IMR-90 (cell line): Measurements from ENCODE around the gene TRIM38. TPM values are rescaled to one million over a fixed set of nuclear protein-coding genes. Genes with fewer than 3 reads are reported as not detected.

Experiments used
- ATAC-seq: fragments of 200-7000 bp; cut with Tn5 transposase; 2 replicates; pipeline ENCODE4 v1.9.1; 2020; ENCODE audit warnings: low read depth, mild to moderate bottlenecking, moderate library complexity
- BruUV-seq: library from RNA; stranded (reverse); fragments of 400-500 nt; replicated peaks from 2 replicates; lab custom pipeline; 2021; lab: Mats Ljungman, UMichigan
- CTCF ChIA-PET: fragments of 300-600 bp; formaldehyde crosslinking; extraction: SDS; loops from one replicate; lab custom pipeline; 2021; ENCODE audit warnings: antibody characterized with exemption; lab: Yijun Ruan, JAX
- POLR2A ChIA-PET: fragments of 300-600 bp; sonication (Branson Sonifier 250); formaldehyde crosslinking; loops from one replicate; lab custom pipeline; 2022; ENCODE audit warnings: antibody characterized with exemption; ENCODE audit not compliant: unreplicated experiment; lab: Charles Lee
- DNase-seq: peaks from one replicate; pipeline ENCODE4 v3.0.0; 2013
- H2AFZ ChIP-seq: replicated peaks from 2 replicates; pipeline ENCODE3; 2013; ENCODE audit warnings: low read length, mild to moderate bottlenecking; ENCODE audit not compliant: poor library complexity
- H2AK5ac ChIP-seq: 2 replicates; pipeline ENCODE4 v1.6.1; 2013; ENCODE audit warnings: low read depth, low read length, inconsistent platforms
- H2AK9ac ChIP-seq: replicated peaks from 2 replicates; pipeline ENCODE3; 2013; ENCODE audit warnings: mild to moderate bottlenecking, low read depth, low read length, moderate library complexity; ENCODE audit not compliant: poor library complexity
- H2BK120ac ChIP-seq: 2 replicates; pipeline ENCODE4 v1.6.1; 2013; ENCODE audit warnings: low read depth, low read length, inconsistent platforms
- H2BK15ac ChIP-seq: 3 replicates; pipeline ENCODE4 v1.6.1; 2013; ENCODE audit warnings: low read depth, low read length, inconsistent platforms
- H2BK20ac ChIP-seq: 2 replicates; pipeline ENCODE4 v1.6.1; 2013; ENCODE audit warnings: low read depth, mild to moderate bottlenecking, inconsistent platforms, low read length, moderate library complexity
- H2BK5ac ChIP-seq: 2 replicates; pipeline ENCODE4 v1.6.1; 2013; ENCODE audit warnings: mild to moderate bottlenecking, low read depth, low read length, inconsistent platforms; ENCODE audit not compliant: poor library complexity, severe bottlenecking
- H3K14ac ChIP-seq: replicated peaks from 2 replicates; pipeline ENCODE4 v1.6.1; 2013; ENCODE audit warnings: low read depth, low read length, inconsistent platforms
- H3K18ac ChIP-seq: 2 replicates; pipeline ENCODE4 v1.6.1; 2013; ENCODE audit warnings: low read depth, low read length, control low read depth
- H3K23ac ChIP-seq: 2 replicates; pipeline ENCODE4 v1.6.1; 2013; ENCODE audit warnings: low read depth, low read length, inconsistent platforms
- H3K27ac ChIP-seq: 2 replicates; pipeline ENCODE4 v1.5.1; 2013; ENCODE audit warnings: mild to moderate bottlenecking, control low read depth, low read length; ENCODE audit not compliant: insufficient read depth
- H3K27me3 ChIP-seq: 2 replicates; pipeline ENCODE4 v1.6.1; 2013; ENCODE audit warnings: low read length; ENCODE audit not compliant: control insufficient read depth, insufficient read depth
- H3K36me3 ChIP-seq: 2 replicates; pipeline ENCODE4 v1.6.1; 2013; ENCODE audit warnings: low read length, mixed read lengths; ENCODE audit not compliant: control insufficient read depth, insufficient read depth
- H3K4ac ChIP-seq: 2 replicates; pipeline ENCODE4 v1.6.1; 2013; ENCODE audit warnings: low read depth, low read length, inconsistent platforms
- H3K4me1 ChIP-seq: 2 replicates; pipeline ENCODE4 v1.6.1; 2013; ENCODE audit warnings: low read length, mixed read lengths; ENCODE audit not compliant: control insufficient read depth, insufficient read depth
- H3K4me2 ChIP-seq: 2 replicates; pipeline ENCODE4 v1.6.1; 2013; ENCODE audit warnings: low read depth, mild to moderate bottlenecking, control low read depth, low read length, moderate library complexity
- H3K4me3 ChIP-seq: 2 replicates; pipeline ENCODE4 v1.5.1; 2013; ENCODE audit warnings: low read depth, mild to moderate bottlenecking, control low read depth, low read length, moderate library complexity; ENCODE audit not compliant: insufficient read depth
- H3K56ac ChIP-seq: 2 replicates; pipeline ENCODE4 v1.6.1; 2013; ENCODE audit warnings: low read length, inconsistent platforms; ENCODE audit not compliant: insufficient read depth; ENCODE audit errors: extremely low read depth
- H3K79me1 ChIP-seq, 2 experiments: 2 replicates each; pipeline ENCODE4 v1.6.1; 2013; ENCODE audit warnings: low read length in 2 of 2, inconsistent platforms in 1 of 2, low read depth in 1 of 2
- H3K9ac ChIP-seq: 2 replicates; pipeline ENCODE4 v1.6.1; 2013; ENCODE audit warnings: low read depth, low read length, control low read depth
- H3K9me1 ChIP-seq: 2 replicates; pipeline ENCODE4 v1.6.1; 2013; ENCODE audit warnings: low read length, inconsistent platforms; ENCODE audit not compliant: insufficient read depth
- H3K9me3 ChIP-seq: 2 replicates; pipeline ENCODE4 v1.6.1; 2013; ENCODE audit warnings: low read length; ENCODE audit not compliant: control insufficient read depth, insufficient read depth
- H4K20me1 ChIP-seq: 2 replicates; pipeline ENCODE4 v1.6.1; 2013; ENCODE audit warnings: low read length, inconsistent platforms; ENCODE audit not compliant: insufficient read depth
- H4K5ac ChIP-seq: 2 replicates; pipeline ENCODE4 v1.6.1; 2013; ENCODE audit warnings: mild to moderate bottlenecking, low read depth, low read length, control low read depth
- H4K8ac ChIP-seq, 2 experiments: 2 replicates each; pipeline ENCODE4 v1.6.1; 2013; ENCODE audit warnings: low read depth in 2 of 2, low read length in 2 of 2, control low read depth in 1 of 2, inconsistent platforms in 1 of 2
- H4K91ac ChIP-seq: 2 replicates; pipeline ENCODE4 v1.6.1; 2013; ENCODE audit warnings: low read depth, low read length, inconsistent platforms; ENCODE audit not compliant: insufficient read depth
- BHLHE40 ChIP-seq: fragments of 150-350 bp; IDR thresholded peaks from 2 replicates; pipeline ENCODE4 v1.6.1; 2016; ENCODE audit warnings: mild to moderate bottlenecking, low read depth, low read length
- FOS ChIP-seq: fragments of 150-350 bp; IDR thresholded peaks from 2 replicates; pipeline ENCODE4 v1.6.1; 2016; ENCODE audit warnings: low read depth, low read length
- MAZ ChIP-seq: IDR thresholded peaks from 2 replicates; pipeline ENCODE4 v1.6.1; 2012; ENCODE audit warnings: low read depth, mild to moderate bottlenecking, low read length, improper control_type of control experiment, moderate library complexity, borderline replicate concordance
- RCOR1 ChIP-seq: IDR thresholded peaks from 2 replicates; pipeline ENCODE4 v1.6.1; 2012; ENCODE audit warnings: mild to moderate bottlenecking, low read length, improper control_type of control experiment; ENCODE audit not compliant: insufficient replicate concordance
- RFX5 ChIP-seq: IDR thresholded peaks from 2 replicates; pipeline ENCODE4 v1.8.0; 2012; ENCODE audit warnings: low read depth, mild to moderate bottlenecking, low read length, moderate library complexity
- WGBS, 2 experiments: methylation state at CpG; one replicate each; pipeline versions ENCODE4 v1.1.5 to v1.1.7; 2013; ENCODE audit warnings: missing lambda C conversion rate in 2 of 2; ENCODE audit not compliant: insufficient read length in 1 of 2; ENCODE audit errors: extremely low coverage in 2 of 2; 5-methylcytosine and 5-hydroxymethylcytosine counted together
- dilution Hi-C: fragments of 300-500 bp; cut with HindIII; formaldehyde crosslinking; loops from one replicate; pipeline ENCODE4 v1.14.3; 2018; ENCODE audit warnings: low sequenced_read_pairs; ENCODE audit not compliant: unreplicated experiment
- in situ Hi-C: fragments of 300-500 bp; cut with MboI; formaldehyde crosslinking; loops from 3 replicates; pipeline ENCODE4 v1.14.3; 2019; ENCODE audit warnings: low sequenced_read_pairs, inconsistent platforms, mixed read lengths
- intact Hi-C: fragments of 100-400 bp; cut with micrococcal nuclease; formaldehyde crosslinking; loops from 2 replicates; pipeline ENCODE4 v1.10.0; 2022
- polyA plus RNA-seq, 3 experiments: library from polyadenylated mRNA; depleted of rRNA; stranded (reverse); fragments of >200 nt; gene quantifications; 2 replicates each; pipeline ENCODE4 v1.2.3, GENCODE V29; 2012; ENCODE audit warnings: low replicate concordance in 1 of 3
- total RNA-seq: library from RNA; depleted of rRNA; stranded (reverse); fragments of >200 nt; gene quantifications from 2 replicates; pipeline ENCODE4 v1.2.3, GENCODE V29; 2012

TRIM38 gene
- total and polyA plus RNA-seq, 2 of the 4 experiments (the other 2 are of a cell fraction) = 4.1 to 6.3 TPM

GRCh38 chr6:25987845-25988244 is 25.2 kb downstream of the TRIM38 start:
- ATAC-seq (no peak), DNase-seq (no peak)
- CTCF ChIA-PET = no interaction called here
- Histone ChIP-seq H2BK15ac (no peak overlapping the region), H3K56ac (no peak overlapping the region), H3K4ac (no peak overlapping the region), H3K18ac (no peak overlapping the region), H4K5ac (no peak overlapping the region), H3K14ac (no peak overlapping the region), H3K27me3 (no peaks in the 10 kb centered on the region), H4K91ac (no peak overlapping the region), H4K20me1 (no peaks in the 10 kb centered on the region), H2BK20ac (no peak overlapping the region), H2AK5ac (no peak overlapping the region), H4K8ac (no peak overlapping the region), H2BK5ac (no peak overlapping the region), H2AK9ac (no peak overlapping the region), H3K9ac (no peak overlapping the region), H3K4me1 (peaks cover 5% of the 10 kb centered on the region; the same call in 1 of the 2 replicates), H3K4me3 (no peak overlapping the region), H3K9me1 (no peaks in the 10 kb centered on the region), H2BK120ac (no peak overlapping the region), H3K23ac (no peak overlapping the region), H3K27ac (no peak overlapping the region), H3K79me1 (peaks cover 0 to 3% of the 10 kb centered on the region in 2 experiments; a peak in 2 of 4 replicates), H2AFZ (no peak overlapping the region), H3K4me2 (no peak overlapping the region), H3K9me3 (no peaks in the 10 kb centered on the region), H3K36me3 (peaks cover 25% of the 10 kb centered on the region)
- WGBS, 2 experiments = 64% methylated on average over 4 of the region's 9 CpGs; no CpG with 5 or more reads in 1 of the 2 experiments
- POLR2A ChIA-PET = no interaction called here
- in situ Hi-C loops = no loop called here
- TF ChIP-seq FOS = no peak
- TF ChIP-seq RCOR1 = no peak
- TF ChIP-seq BHLHE40 = no peak
- no peak for TF ChIP-seq MAZ
- TF ChIP-seq RFX5 = no peak
- intact Hi-C loops = no loop called here
- BruUV-seq = no TSS peak
- dilution Hi-C loops = no loop called here
